Endometrial microvascular endothelial cells (primary cell): ENCODE data around the gene NNT. TPM values are rescaled to one million over a fixed set of nuclear protein-coding genes. Genes with fewer than 3 reads are reported as not detected.

ENCODE experiments used
- in situ Hi-C: cut with HindIII; loops from 2 replicates; pipeline ENCODE4 v1.10.0; 2017; ENCODE audit warnings: low sequenced_read_pairs, low pct_unique_long_range_greater_than_20kb; ENCODE audit errors: inconsistent ontology term
- total RNA-seq: library from RNA; depleted of rRNA; stranded (reverse); fragments of >200 nt; gene quantifications from one replicate; pipeline ENCODE4 v1.2.3, GENCODE V29; 2015; ENCODE audit errors: inconsistent ontology term

The NNT gene
- total RNA-seq, 1 donor from 2014 or later: 35.5 TPM

GRCh38 chr5:43753069-43753468 is 150.1 kb downstream of the NNT start:
- in situ Hi-C loops: no loop called here

Other genes starting within 250 kb of the NNT start
- gene CCL28, start 190.8 kb upstream of the NNT start, total RNA-seq: not detected
- gene TMEM267, start 119.3 kb upstream of the NNT start, total RNA-seq: 21.8 TPM
- 7.3 TPM for gene C5orf34, start 88.0 kb upstream of the NNT start, total RNA-seq
- gene PAIP1, start 46.1 kb upstream of the NNT start, total RNA-seq: 146 TPM